Thoracic aorta (tissue), 2 donors: Measurements from ENCODE around the gene INPP1. TPM values are rescaled to one million over a fixed set of nuclear protein-coding genes. Genes with fewer than 3 reads are reported as not detected.

Experiments
- ATAC-seq: fragments of 150-250 bp; one replicate; pipeline ENCODE4 v1.8.0; 2017; ENCODE audit warnings: low read depth; ENCODE audit not compliant: insufficient number of reproducible peaks, low FRiP score
- DNase-seq: peaks from one replicate; pipeline ENCODE4 v3.0.0-alpha.2; 2020; ENCODE audit warnings: low spot score
- H3K27ac ChIP-seq, 2 donors: fragments of 200-600 bp; sonication (generic); 1 replicate in 1 of 2; 2 replicates in 1 of 2; pipeline ENCODE4 v1.5.1; 2016; ENCODE audit warnings: mild to moderate bottlenecking in 2 of 2, moderate library complexity in 2 of 2
- H3K27me3 ChIP-seq: fragments of 200-600 bp; sonication (generic); replicated peaks from 2 replicates; pipeline ENCODE4 v1.6.0; 2016; ENCODE audit warnings: mild to moderate bottlenecking; ENCODE audit not compliant: insufficient read depth
- H3K36me3 ChIP-seq: fragments of 200-600 bp; sonication (generic); one replicate; pipeline ENCODE4 v1.5.1; 2016
- H3K4me1 ChIP-seq, 2 donors: fragments of 200-600 bp; sonication (generic); 1 replicate in 1 of 2; 2 replicates in 1 of 2; pipeline versions ENCODE4 v1.5.1 to v1.6.0; 2016; ENCODE audit warnings: low read depth in 2 of 2, mild to moderate bottlenecking in 1 of 2; ENCODE audit not compliant: control insufficient read depth in 1 of 2
- H3K4me3 ChIP-seq: fragments of 200-600 bp; sonication (generic); 2 replicates; pipeline ENCODE4 v1.5.1; 2016; ENCODE audit warnings: mild to moderate bottlenecking
- H3K9me3 ChIP-seq: fragments of 200-600 bp; sonication (generic); 2 replicates; pipeline ENCODE4 v1.5.1; 2016
- total RNA-seq, 2 donors: library from RNA; depleted of rRNA; stranded (reverse); fragments of >200 nt; gene quantifications; one replicate each; pipeline versions ENCODE4 v1.1.0 to v1.2.3, GENCODE V29; 2016
- TF ChIP-seq, protein P1 (sequence below): fragments of 200-600 bp; sonication (generic); IDR thresholded peaks from one replicate; pipeline ENCODE4 v1.5.1; 2019; ENCODE audit warnings: antibody characterized with exemption

Gene INPP1
- total RNA-seq, 2 donors from 2014 or later = 13.0 to 36.6 TPM

DNA sequence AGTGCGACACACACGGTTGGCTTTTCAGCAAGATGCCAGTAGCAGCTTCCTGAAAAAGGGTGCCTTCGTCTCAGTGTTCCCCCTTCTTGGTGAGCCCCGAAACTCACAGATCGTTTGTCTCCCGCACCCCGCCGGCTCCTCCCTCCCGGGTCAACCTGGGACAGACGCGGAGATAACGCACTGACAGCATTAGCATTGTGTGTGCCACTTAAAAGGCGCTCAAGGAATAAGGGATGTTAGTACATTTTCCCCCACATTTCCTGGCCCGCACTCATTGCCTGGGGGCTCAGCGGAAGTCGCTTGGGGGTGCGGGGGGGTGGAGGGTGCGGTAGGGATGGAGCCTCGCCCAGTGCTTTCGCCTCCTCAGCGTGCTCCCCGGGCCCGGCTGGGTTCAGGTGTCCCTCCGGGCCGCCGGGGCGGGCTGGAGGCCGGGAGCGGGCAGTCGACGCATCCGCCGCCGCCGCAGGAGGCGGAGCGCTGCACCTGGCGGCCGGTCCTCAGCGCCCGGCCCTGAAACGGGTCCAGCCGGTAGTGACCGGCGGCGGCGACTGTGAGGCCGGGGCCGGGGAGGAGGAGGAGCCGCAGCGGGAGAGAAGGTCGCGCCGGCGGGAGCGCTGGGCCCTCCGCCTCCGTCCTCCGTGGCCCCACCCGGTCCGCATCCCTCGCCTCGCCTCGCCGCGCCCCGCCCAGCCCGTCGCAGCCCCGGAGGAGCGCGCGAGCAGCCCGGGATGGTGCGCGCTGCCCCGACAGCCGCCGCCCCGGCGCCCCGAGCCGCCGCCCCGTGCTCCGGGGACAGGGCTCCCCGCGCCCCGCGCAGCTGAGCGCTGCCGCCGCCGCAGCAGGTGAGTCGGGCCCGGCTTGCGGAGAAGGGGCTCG lies 64.5 kb downstream of the INPP1 start, which contains the start of gene MFSD6:
Gene MFSD6 (plus strand): TSS at position 694 of the 876 bp plus-strand sequence. CDS start 27,675 bp downstream, outside the sequence.
- DNase-seq (no peak), ATAC-seq (peak; percentile 18)
- TF ChIP-seq, protein P1, sequence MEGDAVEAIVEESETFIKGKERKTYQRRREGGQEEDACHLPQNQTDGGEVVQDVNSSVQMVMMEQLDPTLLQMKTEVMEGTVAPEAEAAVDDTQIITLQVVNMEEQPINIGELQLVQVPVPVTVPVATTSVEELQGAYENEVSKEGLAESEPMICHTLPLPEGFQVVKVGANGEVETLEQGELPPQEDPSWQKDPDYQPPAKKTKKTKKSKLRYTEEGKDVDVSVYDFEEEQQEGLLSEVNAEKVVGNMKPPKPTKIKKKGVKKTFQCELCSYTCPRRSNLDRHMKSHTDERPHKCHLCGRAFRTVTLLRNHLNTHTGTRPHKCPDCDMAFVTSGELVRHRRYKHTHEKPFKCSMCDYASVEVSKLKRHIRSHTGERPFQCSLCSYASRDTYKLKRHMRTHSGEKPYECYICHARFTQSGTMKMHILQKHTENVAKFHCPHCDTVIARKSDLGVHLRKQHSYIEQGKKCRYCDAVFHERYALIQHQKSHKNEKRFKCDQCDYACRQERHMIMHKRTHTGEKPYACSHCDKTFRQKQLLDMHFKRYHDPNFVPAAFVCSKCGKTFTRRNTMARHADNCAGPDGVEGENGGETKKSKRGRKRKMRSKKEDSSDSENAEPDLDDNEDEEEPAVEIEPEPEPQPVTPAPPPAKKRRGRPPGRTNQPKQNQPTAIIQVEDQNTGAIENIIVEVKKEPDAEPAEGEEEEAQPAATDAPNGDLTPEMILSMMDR = no peak
- H3K27ac ChIP-seq = peak within 1 kb of the TSS in 1 of 2 donors; percentile 12
- H3K9me3 ChIP-seq = no peaks in the 10 kb centered on the region
- H3K36me3 ChIP-seq = no peaks in the 10 kb centered on the region
- H3K4me3 ChIP-seq = peak within 1 kb of the TSS; percentile 76
- no peaks in the 10 kb centered on the region for H3K27me3 ChIP-seq
- H3K4me1 ChIP-seq = peaks cover 0 to 16% of the 10 kb centered on the region in 2 donors

DNA sequence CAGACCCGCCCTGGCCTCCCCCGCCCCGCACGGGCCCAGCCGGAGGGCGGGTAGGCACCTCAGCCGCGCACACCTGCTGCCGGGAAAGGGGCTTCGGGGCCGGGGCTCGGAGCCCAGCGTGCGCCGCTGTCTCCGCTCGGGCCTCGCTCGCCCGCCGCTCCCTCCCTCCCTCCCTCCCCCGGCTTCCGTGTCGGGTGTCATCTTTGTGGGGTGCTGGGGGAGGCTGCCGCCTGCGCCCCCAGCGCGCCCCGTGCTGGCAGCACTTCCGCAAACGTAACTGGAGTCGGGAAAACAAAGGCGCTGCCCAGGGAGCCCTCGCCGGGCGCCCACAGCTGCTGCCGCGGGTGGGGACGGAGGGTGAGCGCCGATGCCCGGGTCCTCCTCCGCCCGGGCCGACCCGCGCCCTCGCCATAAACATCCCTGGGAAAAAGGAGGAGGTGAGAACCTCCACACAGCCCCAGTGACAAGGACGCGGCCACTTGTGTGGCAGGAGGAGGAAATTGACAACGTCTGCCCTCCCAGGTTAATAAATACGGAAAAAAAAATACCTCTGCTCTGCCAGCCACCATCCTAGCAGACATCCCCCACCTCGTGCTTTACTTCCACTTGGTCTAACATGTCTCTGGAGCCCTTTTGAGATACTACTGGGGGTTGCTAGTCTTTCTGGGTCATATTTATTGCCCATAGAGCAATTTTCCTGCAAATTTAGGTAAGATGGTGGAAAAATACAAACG lies 65.3 kb downstream of the INPP1 start:
- H3K4me1 ChIP-seq = peaks cover 0 to 16% of the 10 kb centered on the region in 2 donors

DNA sequence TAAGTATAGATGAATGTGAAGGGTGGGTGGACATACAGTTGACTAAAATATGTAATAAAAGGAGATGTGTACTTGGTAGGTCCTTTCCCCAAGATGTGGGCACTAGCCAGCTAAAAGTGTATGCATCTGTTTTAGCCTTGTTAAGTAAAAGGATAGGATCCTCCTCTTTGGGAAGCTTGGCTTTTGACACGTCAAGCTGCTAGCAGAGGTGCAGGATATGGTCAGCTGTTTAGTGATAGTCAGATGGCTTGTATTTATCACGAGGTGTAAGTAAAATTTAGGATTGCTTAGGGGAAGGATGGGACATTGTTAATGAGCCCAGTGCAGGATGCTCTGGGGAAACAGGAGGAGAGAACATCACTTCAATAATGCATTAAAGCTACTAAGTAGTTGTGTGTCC lies 66.2 kb downstream of the INPP1 start:
- Histone ChIP-seq H3K36me3 (no peaks in the 10 kb centered on the region), H3K27me3 (no peaks in the 10 kb centered on the region), H3K27ac (no peak overlapping the region), H3K9me3 (no peaks in the 10 kb centered on the region), H3K4me3 (no peak overlapping the region), H3K4me1 (peaks cover 0 to 16% of the 10 kb centered on the region in 2 donors)
- ATAC-seq = no peak
- TF ChIP-seq, protein P1 = no peak
- DNase-seq = no peak

More for the DNA sequence above, 65.3 kb downstream of the INPP1 start:
- Histone ChIP-seq H3K4me3 (peak overlapping the region; percentile 76), H3K27ac (peak overlapping the region in 1 of 2 donors; percentile 12), H3K36me3 (no peaks in the 10 kb centered on the region), H3K27me3 (no peaks in the 10 kb centered on the region), H3K9me3 (no peaks in the 10 kb centered on the region)
- TF ChIP-seq, protein P1 = no peak
- DNase-seq (no peak), ATAC-seq (no peak)

DNA sequence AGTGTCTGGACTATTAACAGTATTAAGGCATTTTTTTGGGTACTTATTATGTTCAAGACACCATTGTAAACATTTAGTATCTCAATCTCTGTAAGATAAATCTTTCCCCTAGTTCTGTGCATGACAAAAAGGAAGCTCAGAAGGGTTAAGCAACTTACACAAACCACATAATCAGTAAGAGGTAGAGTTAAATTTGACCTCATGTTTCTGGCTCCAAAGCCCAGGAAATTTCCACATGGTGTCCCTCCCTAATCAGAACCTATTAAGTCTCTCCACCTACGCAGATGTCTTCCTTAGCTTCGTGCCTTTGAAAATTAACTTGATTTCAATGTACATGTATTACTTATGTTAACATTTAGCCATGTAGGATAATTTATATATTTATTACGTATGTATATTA lies 66.8 kb downstream of the INPP1 start:
- Histone ChIP-seq H3K27me3 (no peaks in the 10 kb centered on the region), H3K4me1 (peaks cover 0 to 16% of the 10 kb centered on the region in 2 donors), H3K4me3 (no peak overlapping the region), H3K9me3 (no peaks in the 10 kb centered on the region), H3K36me3 (no peaks in the 10 kb centered on the region), H3K27ac (no peak overlapping the region)
- TF ChIP-seq, protein P1 = no peak
- DNase-seq = no peak
- ATAC-seq = no peak

DNA sequence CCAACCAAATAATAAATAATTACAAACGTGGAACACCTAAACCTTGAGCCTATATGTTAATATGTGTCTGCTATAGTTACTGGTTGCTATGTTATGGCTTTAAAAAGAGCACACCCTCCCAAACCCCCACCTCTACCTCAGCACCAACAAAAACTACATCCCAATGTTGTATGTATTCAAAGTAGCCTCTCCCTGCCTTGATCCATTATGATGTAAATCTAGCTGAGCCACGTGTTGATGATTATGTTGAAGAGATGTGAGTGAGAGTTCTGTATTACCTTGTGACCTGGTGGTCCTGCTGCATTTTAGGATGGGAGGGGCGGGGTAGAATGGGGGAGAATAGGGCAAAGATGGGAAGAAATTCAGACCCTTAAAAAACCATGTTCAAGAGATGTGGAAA lies 69.6 kb downstream of the INPP1 start:
- ATAC-seq = no peak
- DNase-seq = no peak

More for the DNA sequence above, 69.6 kb downstream of the INPP1 start:
- Histone ChIP-seq H3K36me3 (no peaks in the 10 kb centered on the region), H3K4me1 (peaks cover 0 to 13% of the 10 kb centered on the region in 2 donors), H3K27ac (no peak overlapping the region), H3K9me3 (no peaks in the 10 kb centered on the region), H3K4me3 (no peak overlapping the region), H3K27me3 (no peaks in the 10 kb centered on the region)
- TF ChIP-seq, protein P1 = no peak
